GM18526 (cell line): ENCODE data around the gene USP49.

Experiments used
- POLR2A ChIP-seq: IDR thresholded peaks from 3 replicates; pipeline ENCODE4 v1.6.1; 2011; ENCODE audit not compliant: insufficient read length; ENCODE audit errors: extremely low read depth

USP49 gene

DNA sequence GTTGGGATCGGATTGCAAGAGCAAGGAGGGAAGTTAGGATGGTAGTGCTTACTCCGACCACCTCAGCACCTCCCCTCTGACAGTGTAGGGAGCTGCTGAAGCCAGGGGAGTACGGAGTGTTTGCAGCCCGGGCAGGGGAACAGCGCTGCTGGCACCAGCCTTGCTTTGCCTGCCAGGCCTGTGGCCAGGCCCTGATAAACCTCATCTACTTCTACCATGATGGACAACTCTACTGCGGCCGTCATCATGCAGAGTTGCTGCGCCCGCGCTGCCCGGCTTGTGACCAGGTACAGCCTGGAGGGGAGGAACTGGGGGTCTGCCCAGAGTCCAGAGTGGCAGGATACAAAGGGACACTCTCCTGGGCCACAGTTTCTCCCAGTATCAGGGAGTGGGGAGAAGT, 109.9 kb downstream of the USP49 start:
- TF ChIP-seq POLR2A = no peak

DNA sequence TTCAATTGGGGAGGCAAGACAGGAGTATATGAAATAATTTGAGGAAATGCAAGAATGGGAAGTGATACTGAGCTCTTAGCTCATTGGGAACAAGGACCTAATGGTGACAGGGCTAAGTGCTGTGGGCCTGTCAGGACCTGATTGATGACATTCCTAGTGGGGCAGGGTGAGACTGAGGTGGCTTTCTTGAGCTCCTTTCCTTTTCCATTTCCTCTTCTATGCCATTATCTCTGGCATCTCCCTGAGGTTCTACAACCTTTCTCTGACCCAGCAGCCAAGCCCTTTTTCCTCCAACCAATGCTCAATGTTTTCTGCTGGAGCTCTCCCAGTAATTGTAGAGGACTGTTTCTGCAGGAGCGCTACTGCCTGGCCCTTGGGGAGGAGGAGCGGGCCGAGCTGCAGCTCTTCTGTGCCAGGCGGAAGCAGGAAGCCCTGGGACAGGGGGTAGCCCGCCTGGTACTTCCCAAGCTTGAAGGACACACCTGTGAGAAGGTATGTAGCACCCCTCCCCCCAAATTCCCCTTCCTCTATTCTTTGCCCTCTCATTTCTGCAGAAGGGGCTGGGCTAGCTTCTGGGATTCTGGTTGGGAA, 110.5 kb downstream of the USP49 start:
- TF ChIP-seq POLR2A = no peak

DNA sequence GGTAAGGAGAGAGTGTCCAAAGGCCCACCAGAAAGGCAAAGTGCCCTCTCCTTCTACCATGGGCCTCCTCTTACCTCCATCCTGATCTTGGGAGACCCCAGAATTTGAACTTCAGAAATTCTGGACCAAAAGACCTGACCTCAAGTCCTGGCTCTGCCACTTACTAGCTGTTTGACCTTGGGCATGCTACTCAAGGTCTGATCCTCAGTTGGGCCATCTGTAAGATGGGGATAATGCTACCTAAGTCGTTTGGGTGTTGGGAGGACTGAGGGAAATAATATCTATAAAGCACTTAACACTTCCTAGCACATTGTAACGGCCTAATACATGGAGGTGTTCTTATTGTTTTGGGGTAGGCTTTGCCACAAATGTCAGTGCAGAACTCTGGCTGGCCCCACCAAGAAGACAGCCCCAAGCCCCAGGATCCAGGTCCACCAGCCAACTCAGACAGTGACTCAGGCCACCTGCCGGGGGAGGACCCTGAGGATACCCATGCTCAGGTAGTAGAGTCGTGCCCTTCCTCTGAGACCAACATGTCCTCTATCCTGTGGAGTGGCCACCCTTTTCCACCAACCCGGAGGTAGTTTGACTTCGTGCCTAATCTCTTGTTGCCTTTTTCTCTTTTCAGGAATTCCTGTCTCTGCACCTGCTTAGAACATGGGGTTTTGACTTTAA, 111.9 kb downstream of the USP49 start:
- no peak for TF ChIP-seq POLR2A

- no peak for TF ChIP-seq POLR2A
Observed at GRCh38 chr6:41781366-41781730, 113.8 kb downstream of the USP49 start.

GRCh38 chr6:41780551-41781365, 114.4 kb downstream of the USP49 start, which contains the start of gene PRICKLE4:
Gene PRICKLE4 (plus strand): TSS chr6:41780782. CDS start chr6:41783474, 2,692 bp downstream.
- TF ChIP-seq POLR2A = no peak

DNA sequence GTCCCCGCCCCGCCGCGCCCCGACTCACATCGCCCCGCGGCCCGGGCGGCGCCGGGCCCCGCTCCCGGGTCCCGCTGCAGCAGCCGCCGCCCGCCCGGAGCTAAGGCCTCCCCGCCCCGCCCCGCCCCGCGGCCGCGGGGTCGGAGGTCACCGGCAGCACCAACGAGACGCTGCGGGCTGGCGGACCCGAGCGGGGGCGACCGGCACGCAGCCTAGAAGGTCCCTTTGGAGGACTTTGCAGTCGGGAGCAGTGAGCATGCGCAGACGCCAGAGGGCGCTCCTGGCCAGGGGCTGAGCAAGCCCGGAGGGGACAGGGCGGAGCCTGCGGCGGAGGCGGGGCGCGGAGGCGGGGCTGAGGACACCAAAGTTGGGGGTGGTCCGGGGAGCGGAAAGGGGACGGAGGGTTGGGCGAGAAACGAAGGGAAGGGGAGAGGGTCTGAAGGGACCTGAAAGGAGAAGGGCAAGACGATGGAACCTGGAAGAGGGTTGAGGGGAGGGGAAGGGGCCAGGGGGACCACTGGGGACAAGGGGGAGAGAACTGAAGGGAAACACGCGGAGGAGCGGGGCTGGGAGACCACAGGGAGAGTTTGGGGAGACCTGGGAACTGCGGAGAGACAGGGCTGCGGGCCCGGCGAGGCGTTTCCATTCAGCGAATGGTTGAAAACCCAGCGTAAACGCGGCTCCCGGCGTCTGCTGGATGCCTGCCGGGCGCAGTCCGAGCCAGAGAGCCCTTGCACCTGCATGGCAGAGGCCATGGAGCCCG, 115.2 kb downstream of the USP49 start, which contains the start of gene FRS3:
TSS of gene FRS3 (minus strand) at position 113 of the 763 bp plus-strand sequence. CDS start 2,913 bp downstream, outside the sequence.
- TF ChIP-seq POLR2A = peak; percentile 43

DNA sequence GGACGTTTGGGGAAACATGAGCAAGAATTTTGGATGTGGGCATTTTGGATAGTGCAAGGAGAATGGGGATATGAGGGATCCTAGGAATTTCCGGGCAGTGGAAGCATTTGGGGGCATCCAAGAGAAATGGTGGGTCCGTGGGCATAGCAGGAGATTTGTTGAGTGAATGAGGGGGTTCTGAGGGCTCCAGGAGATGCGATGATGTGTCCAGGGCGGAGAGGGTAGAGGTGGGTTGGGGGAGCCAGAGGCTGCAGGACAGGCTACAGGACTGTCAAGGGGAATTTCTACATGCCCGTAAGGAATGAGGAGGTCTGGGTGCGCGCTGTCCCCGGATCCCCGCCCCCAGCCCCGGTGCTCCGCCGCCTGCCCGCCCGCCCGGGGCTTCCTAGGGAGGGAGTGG, 115.8 kb downstream of the USP49 start:
- TF ChIP-seq POLR2A = no peak

DNA sequence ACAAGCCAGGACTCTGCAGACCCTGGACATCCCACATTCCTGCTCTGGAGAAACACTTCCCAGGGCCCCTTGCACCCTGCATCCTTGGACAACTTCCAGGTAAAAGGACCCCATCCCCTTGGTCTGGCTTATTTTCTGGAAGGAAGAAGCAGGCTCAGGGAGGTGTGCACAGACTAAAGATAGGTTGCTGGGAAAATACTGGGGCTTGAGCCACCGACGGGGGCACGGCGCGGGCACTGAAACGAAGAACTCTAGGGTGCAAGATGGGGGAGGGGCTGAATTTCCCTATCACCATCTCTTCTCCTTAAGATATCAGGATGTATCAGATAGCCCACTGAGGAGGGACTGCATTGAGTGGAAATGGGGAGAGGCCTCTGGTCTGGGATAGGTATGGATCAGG, 116.3 kb downstream of the USP49 start:
- TF ChIP-seq POLR2A = no peak

GRCh38 chr6:41777551-41778285, 117.5 kb downstream of the USP49 start:
- TF ChIP-seq POLR2A = no peak

DNA sequence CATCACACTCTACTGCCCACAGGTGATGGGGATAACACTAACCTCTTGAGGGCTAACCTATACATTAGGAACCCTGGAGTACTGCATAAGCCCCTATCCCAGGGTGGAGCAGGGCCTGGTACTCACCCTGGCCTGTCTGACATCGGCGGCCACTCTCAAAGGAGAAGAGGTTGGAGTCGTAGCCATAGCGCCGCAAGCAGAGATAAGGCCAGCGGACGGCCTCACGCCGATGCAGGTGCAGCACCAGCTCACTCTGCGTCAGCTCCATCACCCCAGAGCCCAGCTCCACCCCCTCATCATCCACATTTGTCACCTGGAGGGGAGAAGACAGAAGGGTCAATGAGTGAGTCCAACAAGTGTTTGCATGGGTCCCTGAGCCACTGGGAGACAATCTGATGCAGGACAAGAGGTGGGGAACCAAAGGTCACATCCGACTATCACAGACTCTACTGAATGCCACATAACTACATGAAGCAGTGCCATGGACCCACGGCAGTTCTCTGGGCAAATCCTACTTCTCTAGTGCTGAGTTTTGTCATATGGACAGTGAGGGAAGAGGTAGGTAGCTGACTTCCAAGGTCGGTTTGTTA, 119.8 kb downstream of the USP49 start:
- no peak for TF ChIP-seq POLR2A

- TF ChIP-seq POLR2A = no peak
Observed at GRCh38 chr6:41774841-41775240, 120.3 kb downstream of the USP49 start.

DNA sequence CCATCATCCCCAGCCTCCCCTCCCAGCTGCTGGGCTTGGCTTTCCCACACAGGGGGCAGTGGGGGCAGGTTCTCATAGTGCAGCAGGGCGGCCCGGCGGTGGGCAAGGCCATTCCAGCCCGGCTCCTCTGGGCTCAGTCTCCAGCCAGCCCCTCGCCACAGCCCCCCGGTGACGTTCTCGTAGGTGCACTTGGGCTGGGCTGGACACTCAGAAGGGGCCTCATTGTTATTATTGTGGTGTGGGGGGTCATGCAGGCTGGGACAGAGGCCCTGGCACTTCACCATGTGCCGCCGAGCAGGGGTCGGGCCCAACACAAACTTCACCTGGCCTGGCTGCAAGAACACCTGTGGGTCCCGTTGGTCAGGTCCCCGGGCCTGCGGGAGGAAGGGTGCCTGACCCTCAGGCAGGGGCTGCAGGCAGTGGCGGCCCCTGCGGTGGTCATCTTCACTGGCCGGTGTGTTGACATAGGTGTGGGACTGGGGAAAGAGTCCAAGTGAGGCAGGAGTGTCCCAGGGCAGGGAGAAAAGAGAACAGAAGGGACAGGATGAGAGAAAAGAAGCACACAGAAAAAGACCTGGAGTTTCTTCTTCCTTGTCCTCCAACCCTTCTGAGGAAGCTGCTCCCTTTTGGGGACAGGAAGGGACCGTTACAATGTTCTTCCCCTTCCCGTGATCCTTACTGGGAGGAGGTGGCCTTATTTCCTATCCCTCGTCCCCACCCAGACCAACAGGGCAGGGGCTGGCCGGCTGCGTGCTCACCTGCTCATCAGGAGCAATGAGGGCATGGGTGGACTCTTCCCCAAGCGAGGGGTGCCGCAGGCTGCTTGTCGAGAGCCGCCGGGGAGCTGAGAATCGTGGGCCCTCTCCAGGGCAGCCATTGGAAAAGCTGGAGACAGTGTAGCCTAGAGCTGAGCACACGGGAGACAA, 123.9 kb downstream of the USP49 start:
- no peak for TF ChIP-seq POLR2A

GRCh38 chr6:41770381-41771057, 124.7 kb downstream of the USP49 start:
- TF ChIP-seq POLR2A = no peak
